ENCODE results near the gene FAM184B. TPM values are rescaled to one million over a fixed set of nuclear protein-coding genes. Genes with fewer than 3 reads are reported as not detected.

Gene FAM184B
- total and polyA plus RNA-seq, 11 donors, result 0.04 to 0.08 TPM; not detected in 9

DNA sequence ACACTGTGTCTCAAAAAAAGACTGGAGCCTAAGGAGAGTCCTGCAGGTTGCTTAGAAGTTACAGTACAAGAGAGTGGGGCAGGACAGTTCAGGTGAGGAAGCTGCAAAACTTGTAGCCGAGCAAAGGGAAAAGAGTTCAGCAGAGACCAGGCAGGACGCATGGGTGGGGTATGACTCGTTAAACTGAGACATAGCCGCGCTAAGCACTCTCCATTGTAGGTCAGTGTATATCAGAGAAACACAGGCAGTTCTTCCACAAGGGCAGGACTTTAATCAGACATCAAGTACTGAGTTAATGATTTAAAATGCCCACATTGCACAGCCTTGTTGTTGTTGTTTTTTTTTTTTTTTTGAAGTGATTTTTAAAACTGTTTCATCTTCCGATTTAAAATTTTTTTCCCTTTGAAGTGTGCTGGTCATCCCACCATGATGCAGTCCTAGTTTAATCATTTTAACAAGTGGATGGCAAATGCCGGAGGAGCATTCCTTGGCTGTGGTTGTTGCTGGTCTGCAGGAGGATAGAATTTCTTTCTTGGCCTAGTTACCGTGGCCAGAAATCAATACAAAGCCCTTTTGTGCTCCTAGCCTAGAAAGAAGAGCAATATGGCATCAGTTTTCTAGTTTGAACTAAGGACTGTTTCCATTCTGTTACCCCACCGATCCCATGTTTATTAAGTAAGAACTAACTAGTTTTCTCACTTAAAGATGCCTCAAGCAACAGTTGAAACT lies 194.2 kb downstream of the FAM184B start:
- H3K27me3 ChIP-seq, result no peaks in the 10 kb centered on the region
- H3K9me3 ChIP-seq, result no peaks in the 10 kb centered on the region
- intact Hi-C loops (cut with DNase I), result no loop called here
- peaks cover 5 to 100% (median 100%) of the 10 kb centered on the region in 9 donors for H3K36me3 ChIP-seq
- peak overlapping the region in 1 of 12 donors; percentile 10 for H3K27ac ChIP-seq
- ATAC-seq, result no peak
- H3K4me1 ChIP-seq, result peaks cover 0 to 37% (median under 1%) of the 10 kb centered on the region in 12 donors
- no peak for DNase-seq
- WGBS, 4 donors, result 82 to 88% (median 87%) methylated on average over 9 of the region's 9 CpGs
- TF ChIP-seq, protein P1, sequence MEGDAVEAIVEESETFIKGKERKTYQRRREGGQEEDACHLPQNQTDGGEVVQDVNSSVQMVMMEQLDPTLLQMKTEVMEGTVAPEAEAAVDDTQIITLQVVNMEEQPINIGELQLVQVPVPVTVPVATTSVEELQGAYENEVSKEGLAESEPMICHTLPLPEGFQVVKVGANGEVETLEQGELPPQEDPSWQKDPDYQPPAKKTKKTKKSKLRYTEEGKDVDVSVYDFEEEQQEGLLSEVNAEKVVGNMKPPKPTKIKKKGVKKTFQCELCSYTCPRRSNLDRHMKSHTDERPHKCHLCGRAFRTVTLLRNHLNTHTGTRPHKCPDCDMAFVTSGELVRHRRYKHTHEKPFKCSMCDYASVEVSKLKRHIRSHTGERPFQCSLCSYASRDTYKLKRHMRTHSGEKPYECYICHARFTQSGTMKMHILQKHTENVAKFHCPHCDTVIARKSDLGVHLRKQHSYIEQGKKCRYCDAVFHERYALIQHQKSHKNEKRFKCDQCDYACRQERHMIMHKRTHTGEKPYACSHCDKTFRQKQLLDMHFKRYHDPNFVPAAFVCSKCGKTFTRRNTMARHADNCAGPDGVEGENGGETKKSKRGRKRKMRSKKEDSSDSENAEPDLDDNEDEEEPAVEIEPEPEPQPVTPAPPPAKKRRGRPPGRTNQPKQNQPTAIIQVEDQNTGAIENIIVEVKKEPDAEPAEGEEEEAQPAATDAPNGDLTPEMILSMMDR (IDR thresholded peaks at IDR 0.05), result no peak
- no peak for TF ChIP-seq POLR2A (IDR thresholded peaks at IDR 0.05)
- no peak overlapping the region for H3K4me3 ChIP-seq

GRCh38 chr4:17584521-17585213 lies 196.8 kb downstream of the FAM184B start:
- Histone ChIP-seq H3K36me3 (peaks cover 5 to 98% (median 91%) of the 10 kb centered on the region in 9 donors), H3K4me1 (peaks cover 0 to 37% (median 17%) of the 10 kb centered on the region in 12 donors)
- ATAC-seq, result no peak

DNA sequence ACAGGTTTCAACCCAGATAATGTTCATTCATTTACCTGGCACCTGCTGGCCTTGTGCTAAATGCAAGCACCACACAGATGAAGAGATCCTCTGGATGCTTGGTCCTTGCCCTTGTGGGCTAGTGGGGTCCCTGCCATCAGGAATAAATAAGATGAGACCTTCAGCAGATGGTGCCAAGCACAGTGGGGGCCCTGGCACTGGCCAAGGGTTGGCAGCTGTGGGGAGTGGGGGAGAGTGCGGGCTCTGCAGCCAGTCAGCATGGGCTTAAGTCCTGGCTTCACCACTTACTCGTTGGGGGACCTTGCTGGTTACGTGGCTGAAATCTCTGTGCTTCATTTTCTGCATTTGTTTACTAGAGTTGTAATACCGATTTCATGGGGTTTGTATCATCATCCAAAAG lies 197.5 kb downstream of the FAM184B start:
- Histone ChIP-seq H3K27ac (no peak overlapping the region), H3K4me3 (no peak overlapping the region), H3K36me3 (peaks cover 5 to 94% (median 85%) of the 10 kb centered on the region in 9 donors), H3K27me3 (no peaks in the 10 kb centered on the region), H3K9me3 (no peaks in the 10 kb centered on the region), H3K4me1 (peaks cover 0 to 40% (median 24%) of the 10 kb centered on the region in 12 donors)
- intact Hi-C loops (cut with DNase I), result loop anchor here in 2 of 10 donors (2.0 to 5.0 kb wide), 2 partner anchors 31 to 33 kb away; partner anchors contain the start of gene MED28 (in 1 of the 2)
- DNase-seq (no peak), ATAC-seq (no peak)
- TF ChIP-seq, protein P1 (IDR thresholded peaks at IDR 0.05), result no peak
- no peak for TF ChIP-seq POLR2A (IDR thresholded peaks at IDR 0.05)
- WGBS, 4 donors, result 94 to 97% (median 95%) methylated on average over 4 of the region's 4 CpGs

More at GRCh38 chr4:17584521-17585213, 196.8 kb downstream of the FAM184B start:
- H3K27ac ChIP-seq, result no peak overlapping the region
- DNase-seq, result no peak
- TF ChIP-seq POLR2A (IDR thresholded peaks at IDR 0.05), result no peak
- TF ChIP-seq, protein P1 (IDR thresholded peaks at IDR 0.05), result no peak
- intact Hi-C loops (cut with DNase I), result loop anchor here in 1 of 10 donors (5.0 kb wide), 1 partner anchor 33 kb away; no protein-coding TSS in a partner anchor
- H3K4me3 ChIP-seq, result no peak overlapping the region
- H3K9me3 ChIP-seq, result no peaks in the 10 kb centered on the region
- H3K27me3 ChIP-seq, result no peaks in the 10 kb centered on the region
- WGBS, 4 donors, result 88 to 93% (median 91%) methylated on average over 10 of the region's 10 CpGs

DNA sequence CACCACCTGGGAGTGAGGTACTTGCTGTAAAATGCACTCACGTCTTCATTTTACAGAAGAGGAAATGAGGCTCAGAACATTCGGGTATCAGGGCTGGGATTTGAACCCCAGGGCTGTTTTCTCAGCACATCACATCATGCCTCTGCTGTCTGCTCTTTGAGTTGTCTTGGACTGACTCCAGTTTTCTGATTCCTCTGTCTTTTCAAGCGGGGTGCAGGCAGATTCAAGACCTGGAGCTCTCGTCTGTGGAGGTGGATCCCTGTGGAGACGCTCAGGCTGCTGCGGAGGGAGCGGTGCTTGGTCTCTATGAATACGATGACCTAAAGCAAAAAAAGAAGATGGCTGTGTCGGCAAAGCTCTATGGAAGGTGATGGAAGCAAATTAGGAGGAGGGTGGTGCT lies 198.1 kb downstream of the FAM184B start:
- Histone ChIP-seq H3K9me3 (no peaks in the 10 kb centered on the region), H3K36me3 (peaks cover 5 to 90% (median 78%) of the 10 kb centered on the region in 9 donors), H3K27ac (peak overlapping the region in 1 of 12 donors; percentile 96), H3K4me1 (peaks cover 0 to 45% (median 29%) of the 10 kb centered on the region in 12 donors), H3K4me3 (no peak overlapping the region), H3K27me3 (no peaks in the 10 kb centered on the region)
- WGBS, 4 donors, result 85 to 90% (median 88%) methylated on average over 9 of the region's 9 CpGs
- no peak for DNase-seq
- TF ChIP-seq, protein P1 (IDR thresholded peaks at IDR 0.05), result no peak
- no peak for TF ChIP-seq POLR2A (IDR thresholded peaks at IDR 0.05)
- ATAC-seq, result no peak
- intact Hi-C loops (cut with DNase I), result loop anchor here in 2 of 10 donors (2.0 to 5.0 kb wide), 2 partner anchors 32 to 34 kb away; partner anchors contain the start of gene MED28 (in 1 of the 2)

Measured in heart left ventricle (tissue), 16 donors.